Adrenal gland (tissue), 5 donors: ENCODE measurements around the gene SPAG9.

ENCODE experiments used
- CTCF ChIP-seq, 6 experiments: fragments of 450-650 bp in 4 of 6; fragments of 200-600 bp in 2 of 6; sonication (generic) in 1 of 6; IDR thresholded peaks; 1 replicate in 5 of 6; 2 replicates in 1 of 6; pipeline versions ENCODE4 v1.5.1 to v1.8.0; 2016 to 2021; ENCODE audit warnings: antibody characterized with exemption in 6 of 6, mild to moderate bottlenecking in 2 of 6, moderate library complexity in 1 of 6
- POLR2A ChIP-seq, 2 donors: fragments of 450-650 bp; IDR thresholded peaks; one replicate each; pipeline ENCODE4 v1.6.1; 2017; ENCODE audit warnings: antibody characterized with exemption in 2 of 2, mild to moderate bottlenecking in 2 of 2, moderate library complexity in 1 of 2
- donor health status: DM: no; HTN: no; CAD: no.

- TF ChIP-seq CTCF (IDR thresholded peaks at IDR 0.05), result no peak
- peak; percentile 75 to 90 for TF ChIP-seq POLR2A (IDR thresholded peaks at IDR 0.05)
Observed at GRCh38 chr17:51120739-51121619, at the start of gene SPAG9.
